Measurements from ENCODE around the gene AGAP4.
"Not testable (repeated sequence)": the region's sequence is repeated elsewhere in the genome, so short reads cannot be mapped to it uniquely, and the experiment has no call there.

Gene AGAP4

GRCh38 chr10:45790694-45791426 is 56.4 kb downstream of the AGAP4 start:
- DNase-seq (ENCODE audit: low spot score), result not testable (repeated sequence)

GRCh38 chr10:45789991-45790390 is 57.3 kb downstream of the AGAP4 start:
- DNase-seq (ENCODE audit: low spot score), result not testable (repeated sequence)

GRCh38 chr10:45787212-45787741 is 60.0 kb downstream of the AGAP4 start:
- DNase-seq (ENCODE audit: low spot score), result not testable (repeated sequence)

DNA sequence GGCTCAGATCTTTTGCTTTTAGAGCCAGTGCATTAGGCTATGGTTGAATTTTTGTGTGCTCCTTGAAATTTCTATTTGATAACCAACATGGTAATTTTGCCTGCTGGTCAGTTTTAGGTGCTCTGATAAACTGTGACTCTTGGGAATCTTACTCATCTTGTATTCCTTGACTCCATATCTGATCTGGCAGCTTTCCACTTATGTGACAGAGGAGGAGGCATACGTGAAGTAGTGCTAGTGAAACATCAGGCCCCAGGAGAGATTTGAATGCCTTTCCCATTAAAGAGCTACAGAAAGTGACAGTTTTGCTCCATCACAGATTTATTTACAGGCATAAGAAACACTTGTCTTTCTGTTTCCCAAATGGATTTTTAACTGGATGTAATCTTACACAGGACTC is 61.1 kb downstream of the AGAP4 start:
- DNase-seq (ENCODE audit: low spot score), result not testable (repeated sequence)

Measured in HuH-7 (cell line).